ENCODE measurements around the gene ITGB4. TPM values are rescaled to one million over a fixed set of nuclear protein-coding genes. Genes with fewer than 3 reads are reported as not detected.

Gene ITGB4
- total and polyA plus RNA-seq, 9 of the 15 experiments (the other 6 are each of a cell fraction or from before 2014, with no cell fraction given), result 0.05 to 2.8 (median 0.76) TPM; not detected in 3

DNA sequence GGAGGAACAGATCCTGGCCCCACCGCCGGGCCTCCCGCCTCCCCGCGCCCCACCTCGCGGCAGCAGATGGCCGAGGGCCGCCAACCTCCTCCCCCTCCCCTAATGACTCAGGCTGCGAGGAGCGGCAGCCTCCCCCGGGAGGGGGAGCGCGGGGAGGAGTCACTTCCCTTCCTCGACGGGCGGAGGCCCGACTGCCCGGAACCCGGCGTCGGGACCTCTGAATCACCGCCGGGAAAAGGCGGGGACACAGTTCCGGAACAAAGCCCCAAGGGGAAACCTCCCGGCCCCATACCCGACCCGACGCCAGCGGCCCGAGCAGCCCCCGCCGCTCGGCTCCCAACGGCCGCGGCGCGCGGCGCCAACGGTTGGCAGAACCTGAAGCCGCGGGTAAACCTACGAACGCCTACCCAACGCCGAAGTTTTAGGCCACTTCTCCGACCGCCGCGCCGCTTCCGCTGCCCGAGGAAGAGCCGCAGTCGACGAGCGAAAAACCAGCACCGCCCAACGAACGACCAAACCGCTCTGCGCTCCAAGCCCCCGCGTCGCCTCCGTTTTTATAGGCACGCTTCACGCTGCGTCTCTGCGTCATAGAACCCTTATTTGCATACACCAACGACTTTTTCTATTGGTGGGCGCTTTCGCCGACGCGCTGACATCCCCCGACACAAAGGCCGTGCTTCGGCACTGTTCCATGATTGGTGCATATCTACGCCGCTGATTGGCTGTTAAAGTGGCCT, 58.2 kb downstream of the ITGB4 start (continued):
- TF ChIP-seq, protein P1, sequence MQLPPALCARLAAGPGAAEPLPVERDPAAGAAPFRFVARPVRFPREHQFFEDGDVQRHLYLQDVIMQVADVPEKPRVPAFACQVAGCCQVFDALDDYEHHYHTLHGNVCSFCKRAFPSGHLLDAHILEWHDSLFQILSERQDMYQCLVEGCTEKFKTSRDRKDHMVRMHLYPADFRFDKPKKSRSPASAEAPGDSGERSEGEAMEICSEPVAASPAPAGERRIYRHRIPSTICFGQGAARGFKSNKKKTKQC (CRISPR knock-in tag; IDR thresholded peaks at IDR 0.05), result peak; percentile 96
- TF ChIP-seq FOSL1 (tag; conservative IDR thresholded peaks at IDR 0.05) (peak; percentile 94), ASH1L (IDR thresholded peaks at IDR 0.05; ENCODE audit: borderline replicate concordance, low read depth, partially characterized antibody) (peak; percentile 93), COPS2 (conservative IDR thresholded peaks at IDR 0.05) (no peak), NCOR1 (IDR thresholded peaks at IDR 0.05) (peak; percentile 79), PCBP1 (IDR thresholded peaks at IDR 0.05; ENCODE audit: low read depth, low read length, poor library complexity, severe bottlenecking) (peak; percentile 99), NR3C1 (CRISPR knock-in tag; IDR thresholded peaks at IDR 0.05) (peak; percentile 78; the same call in 1 of the 2 replicates), ZKSCAN1 (IDR thresholded peaks at IDR 0.05; ENCODE audit: low read depth, low read length) (peak; percentile 82), ERF (CRISPR knock-in tag; IDR thresholded peaks at IDR 0.05) (0 out of 2 replicates have a peak, but pooled peaks have one; percentile 12), TARDBP (IDR thresholded peaks at IDR 0.05) (peak; percentile 70; the same call in 1 of the 2 replicates), NFIC (IDR thresholded peaks at IDR 0.05) (peak; percentile 80), NFXL1 (CRISPR knock-in tag; IDR thresholded peaks at IDR 0.05) (no peak), NEUROD1 (IDR thresholded peaks at IDR 0.05; ENCODE audit: borderline replicate concordance, low read depth, low read length, partially characterized antibody) (peak; percentile 55), SREBF2 (CRISPR knock-in tag; IDR thresholded peaks at IDR 0.05) (no peak), KDM1A (IDR thresholded peaks at IDR 0.05) (0 out of 4 replicates have a peak, but pooled peaks of 1 of the 2 experiments have one; percentile 39), RNF2 (IDR thresholded peaks at IDR 0.05) (peak; percentile 51), ZNF347 (CRISPR knock-in tag; IDR thresholded peaks at IDR 0.05; ENCODE audit: low read depth) (no peak), ZFP36 (IDR thresholded peaks at IDR 0.05; ENCODE audit: low read depth, low read length, partially characterized antibody) (no peak), NBN (IDR thresholded peaks at IDR 0.05; ENCODE audit: low read depth) (peak; percentile 49), RBM25 (IDR thresholded peaks at IDR 0.05; ENCODE audit: low read depth, low read length, severe bottlenecking) (peak; percentile 91), ARHGAP35 (IDR thresholded peaks at IDR 0.05; ENCODE audit: partially characterized antibody) (no peak), PHF20 (IDR thresholded peaks at IDR 0.05; ENCODE audit: partially characterized antibody) (peak; percentile 72), HCFC1 (IDR thresholded peaks at IDR 0.05; ENCODE audit: low read depth, low read length) (peak; percentile 56; the same call in 1 of the 2 replicates), NR1H2 (CRISPR knock-in tag; IDR thresholded peaks at IDR 0.05) (peak; percentile 73; the same call in 1 of the 2 replicates), SUPT5H (IDR thresholded peaks at IDR 0.05) (peak; percentile 100), TAF1 (IDR thresholded peaks at IDR 0.05; ENCODE audit: control insufficient read depth, extremely low read depth, insufficient read depth, low read length, severe bottlenecking) (peak; percentile 99), TAF15 (IDR thresholded peaks at IDR 0.05; ENCODE audit: low read depth, low read length) (no peak)
- TF ChIP-seq, protein P2, sequence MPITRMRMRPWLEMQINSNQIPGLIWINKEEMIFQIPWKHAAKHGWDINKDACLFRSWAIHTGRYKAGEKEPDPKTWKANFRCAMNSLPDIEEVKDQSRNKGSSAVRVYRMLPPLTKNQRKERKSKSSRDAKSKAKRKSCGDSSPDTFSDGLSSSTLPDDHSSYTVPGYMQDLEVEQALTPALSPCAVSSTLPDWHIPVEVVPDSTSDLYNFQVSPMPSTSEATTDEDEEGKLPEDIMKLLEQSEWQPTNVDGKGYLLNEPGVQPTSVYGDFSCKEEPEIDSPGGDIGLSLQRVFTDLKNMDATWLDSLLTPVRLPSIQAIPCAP (CRISPR knock-in tag; IDR thresholded peaks at IDR 0.05; ENCODE audit: borderline replicate concordance), result peak; percentile 93; the same call in 1 of the 2 replicates
- TF ChIP-seq, protein P3, sequence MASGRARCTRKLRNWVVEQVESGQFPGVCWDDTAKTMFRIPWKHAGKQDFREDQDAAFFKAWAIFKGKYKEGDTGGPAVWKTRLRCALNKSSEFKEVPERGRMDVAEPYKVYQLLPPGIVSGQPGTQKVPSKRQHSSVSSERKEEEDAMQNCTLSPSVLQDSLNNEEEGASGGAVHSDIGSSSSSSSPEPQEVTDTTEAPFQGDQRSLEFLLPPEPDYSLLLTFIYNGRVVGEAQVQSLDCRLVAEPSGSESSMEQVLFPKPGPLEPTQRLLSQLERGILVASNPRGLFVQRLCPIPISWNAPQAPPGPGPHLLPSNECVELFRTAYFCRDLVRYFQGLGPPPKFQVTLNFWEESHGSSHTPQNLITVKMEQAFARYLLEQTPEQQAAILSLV (tag; IDR thresholded peaks at IDR 0.05), result no peak

All from K562 (cell line).